Tibial nerve (tissue), 4 donors: ENCODE results near the gene TAS2R19.

Experiments used
- CTCF ChIP-seq, 5 experiments: fragments of 200-600 bp in 3 of 5; fragments of 450-650 bp in 2 of 5; sonication (generic) in 3 of 5; IDR thresholded peaks; one replicate each; pipeline ENCODE4 v1.5.1; 2016 to 2019; ENCODE audit warnings: antibody characterized with exemption in 5 of 5, mild to moderate bottlenecking in 3 of 5, moderate library complexity in 2 of 5
- EP300 ChIP-seq, 2 donors: sonication (generic); formaldehyde crosslinking; IDR thresholded peaks; one replicate each; pipeline ENCODE4 v1.6.1; 2017; ENCODE audit warnings: antibody characterized with exemption in 2 of 2, mild to moderate bottlenecking in 1 of 2
- POLR2A ChIP-seq, 2 donors: fragments of 450-650 bp; IDR thresholded peaks; one replicate each; pipeline ENCODE4 v1.6.1; 2017; ENCODE audit warnings: antibody characterized with exemption in 2 of 2, mild to moderate bottlenecking in 2 of 2, moderate library complexity in 2 of 2

GRCh38 chr12:10982244-10982643 is 40.2 kb downstream of the TAS2R19 start:
- TF ChIP-seq CTCF (IDR thresholded peaks at IDR 0.05) (no peak), POLR2A (IDR thresholded peaks at IDR 0.05) (no peak), EP300 (IDR thresholded peaks at IDR 0.05) (no peak)
